OCI-LY3 (cell line): Measurements from ENCODE around the gene INPP5F.
"Not testable (repeated sequence)": the region's sequence is repeated elsewhere in the genome, so short reads cannot be mapped to it uniquely, and the experiment has no call there.

Experiments used
- H2AFZ ChIP-seq: fragments of 200-600, 300-600 bp; shearing (Covaris generic); 2 replicates; pipeline ENCODE4 v1.6.0; 2014; ENCODE audit warnings: antibody characterized with exemption, low read depth, low read length
- H3K27ac ChIP-seq: fragments of 200-600, 300-600 bp; sonication (generic); 2 replicates; pipeline ENCODE4 v1.5.1; 2014; ENCODE audit warnings: mild to moderate bottlenecking, low read length, moderate library complexity, mixed read lengths
- H3K27me3 ChIP-seq: fragments of 200-600, 300-600 bp; sonication (generic); 2 replicates; pipeline ENCODE4 v1.6.1; 2014; ENCODE audit warnings: low read depth, low read length, mixed read lengths
- H3K36me3 ChIP-seq: fragments of 200-600, 300-600 bp; sonication (generic); replicated peaks from 2 replicates; pipeline ENCODE3; 2014; ENCODE audit warnings: low read depth, low read length, mixed read lengths
- H3K4me1 ChIP-seq: fragments of 300-600, 200-600 bp; sonication (generic); 2 replicates; pipeline ENCODE4 v1.6.1; 2014; ENCODE audit warnings: low read length, mixed read lengths
- H3K4me2 ChIP-seq: fragments of 200-600, 300-600 bp; sonication (generic); 2 replicates; pipeline ENCODE4 v1.6.1; 2014; ENCODE audit warnings: low read length, mixed read lengths
- H3K4me3 ChIP-seq: fragments of 300-600, 200-600 bp; sonication (generic); 2 replicates; pipeline ENCODE4 v1.5.1; 2014; ENCODE audit warnings: antibody characterized with exemption, mild to moderate bottlenecking, low read length, moderate library complexity
- H3K79me2 ChIP-seq: fragments of 300-600, 200-600 bp; shearing (Covaris generic); 2 replicates; pipeline ENCODE4 v1.6.1; 2014; ENCODE audit warnings: mild to moderate bottlenecking, low read length, mixed read lengths
- H3K9ac ChIP-seq: fragments of 300-600, 200-600 bp; shearing (Covaris generic); 2 replicates; pipeline ENCODE4 v1.6.0; 2014; ENCODE audit warnings: mild to moderate bottlenecking, low read length, moderate library complexity
- H3K9me3 ChIP-seq: fragments of 200-600, 300-600 bp; shearing (Covaris generic); 2 replicates; pipeline ENCODE4 v1.6.1; 2014; ENCODE audit warnings: low read length, mixed read lengths; ENCODE audit not compliant: insufficient read depth
- H4K20me1 ChIP-seq: fragments of 200-600, 300-600 bp; sonication (generic); 2 replicates; pipeline ENCODE4 v1.6.1; 2016; ENCODE audit warnings: low read length, mixed read lengths; ENCODE audit not compliant: insufficient read depth
- EZH2phosphoT487 ChIP-seq: fragments of 200-600 bp; shearing (Covaris generic); IDR thresholded peaks from 2 replicates; pipeline ENCODE4 v1.6.1; 2018; ENCODE audit warnings: antibody characterized with exemption, mixed run types, low read depth
- TF ChIP-seq, protein P1 (sequence below): fragments of 200-600, 300-600 bp; sonication (generic); IDR thresholded peaks from 2 replicates; pipeline ENCODE4 v1.5.1; 2014; ENCODE audit warnings: antibody characterized with exemption, low read length, low read depth

The INPP5F gene

DNA sequence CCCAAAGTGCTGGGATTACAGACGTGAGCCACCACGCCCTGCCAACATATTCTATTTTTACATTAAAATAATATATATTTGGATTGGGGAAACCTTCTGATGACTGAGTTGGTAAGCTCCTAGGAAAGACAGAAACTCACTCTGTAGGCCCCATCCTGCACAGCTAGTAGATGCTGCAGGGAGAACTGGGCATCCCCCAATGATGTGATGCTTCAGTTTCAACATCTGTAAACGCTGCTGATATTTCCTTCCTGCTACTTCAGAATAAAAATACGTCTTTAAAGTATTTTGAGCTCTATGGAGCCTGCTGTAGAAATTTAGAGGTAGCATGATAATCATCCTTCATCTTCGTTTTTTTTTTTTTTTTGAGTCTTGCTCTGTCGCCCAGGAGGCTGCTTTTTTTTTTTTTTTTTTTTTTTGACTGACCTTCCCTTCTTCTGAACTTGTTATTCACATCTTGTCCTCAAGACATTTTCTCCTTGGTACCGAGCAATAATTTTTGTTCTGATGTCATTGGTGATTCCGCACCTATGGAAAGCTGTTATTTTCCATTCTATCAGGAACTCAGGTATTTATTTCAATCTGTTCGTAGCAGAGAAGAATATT, 21.8 kb upstream of the INPP5F start:
- Histone ChIP-seq H3K27me3 (no peaks in the 10 kb centered on the region), H3K79me2 (no peaks in the 10 kb centered on the region), H3K9ac (peak overlapping the region; percentile 48), H3K27ac (peak overlapping the region; percentile 96), H2AFZ (no peak overlapping the region), H3K36me3 (peaks cover 21% of the 10 kb centered on the region), H3K4me2 (peak overlapping the region; percentile 67), H3K9me3 (peaks cover 18% of the 10 kb centered on the region), H4K20me1 (no peaks in the 10 kb centered on the region), H3K4me3 (peak overlapping the region; percentile 46), H3K4me1 (peaks cover 92% of the 10 kb centered on the region)
- TF ChIP-seq EZH2phosphoT487, result no peak
- TF ChIP-seq, protein P1, sequence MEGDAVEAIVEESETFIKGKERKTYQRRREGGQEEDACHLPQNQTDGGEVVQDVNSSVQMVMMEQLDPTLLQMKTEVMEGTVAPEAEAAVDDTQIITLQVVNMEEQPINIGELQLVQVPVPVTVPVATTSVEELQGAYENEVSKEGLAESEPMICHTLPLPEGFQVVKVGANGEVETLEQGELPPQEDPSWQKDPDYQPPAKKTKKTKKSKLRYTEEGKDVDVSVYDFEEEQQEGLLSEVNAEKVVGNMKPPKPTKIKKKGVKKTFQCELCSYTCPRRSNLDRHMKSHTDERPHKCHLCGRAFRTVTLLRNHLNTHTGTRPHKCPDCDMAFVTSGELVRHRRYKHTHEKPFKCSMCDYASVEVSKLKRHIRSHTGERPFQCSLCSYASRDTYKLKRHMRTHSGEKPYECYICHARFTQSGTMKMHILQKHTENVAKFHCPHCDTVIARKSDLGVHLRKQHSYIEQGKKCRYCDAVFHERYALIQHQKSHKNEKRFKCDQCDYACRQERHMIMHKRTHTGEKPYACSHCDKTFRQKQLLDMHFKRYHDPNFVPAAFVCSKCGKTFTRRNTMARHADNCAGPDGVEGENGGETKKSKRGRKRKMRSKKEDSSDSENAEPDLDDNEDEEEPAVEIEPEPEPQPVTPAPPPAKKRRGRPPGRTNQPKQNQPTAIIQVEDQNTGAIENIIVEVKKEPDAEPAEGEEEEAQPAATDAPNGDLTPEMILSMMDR, result no peak

DNA sequence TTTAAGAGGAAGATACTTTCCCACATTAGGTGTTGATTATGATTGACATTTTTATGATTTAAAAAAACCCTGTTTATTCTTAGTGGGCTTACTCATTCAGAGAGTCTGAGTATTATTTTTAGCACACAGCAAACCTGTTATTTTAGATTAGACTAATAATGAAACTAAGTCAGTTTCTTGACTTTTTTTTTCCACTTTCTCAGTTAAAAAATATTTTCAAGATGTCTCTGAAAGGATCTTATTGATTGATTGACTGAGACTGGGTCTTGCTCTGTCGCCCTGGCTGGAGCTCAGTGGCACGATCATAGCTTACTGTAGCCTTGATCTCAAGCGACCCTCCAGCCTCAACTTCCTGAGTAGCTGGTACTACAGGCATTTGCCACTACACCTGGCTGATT, 20.4 kb upstream of the INPP5F start:
- no peaks in the 10 kb centered on the region for H3K27me3 ChIP-seq
- peak overlapping the region; percentile 56 for H3K4me3 ChIP-seq
- H3K79me2 ChIP-seq, result no peaks in the 10 kb centered on the region
- peak overlapping the region; percentile 56; the same call in 1 of the 2 replicates for H3K9ac ChIP-seq
- H3K9me3 ChIP-seq, result peaks cover 24% of the 10 kb centered on the region
- peaks cover 88% of the 10 kb centered on the region for H3K4me1 ChIP-seq
- H2AFZ ChIP-seq, result no peak overlapping the region
- H4K20me1 ChIP-seq, result no peaks in the 10 kb centered on the region
- TF ChIP-seq EZH2phosphoT487, result no peak
- TF ChIP-seq, protein P1, result no peak
- peak overlapping the region; percentile 96 for H3K27ac ChIP-seq
- peaks cover 25% of the 10 kb centered on the region for H3K36me3 ChIP-seq
- peak overlapping the region; percentile 67 for H3K4me2 ChIP-seq

- H2AFZ ChIP-seq, result no peak overlapping the region
- peak overlapping the region; percentile 96 for H3K27ac ChIP-seq
- peak overlapping the region; percentile 1; the same call in 1 of the 2 replicates for H3K4me2 ChIP-seq
- H3K36me3 ChIP-seq, result peaks cover 28% of the 10 kb centered on the region
- peaks cover 24% of the 10 kb centered on the region for H3K9me3 ChIP-seq
- no peaks in the 10 kb centered on the region for H3K79me2 ChIP-seq
- H3K4me1 ChIP-seq, result peaks cover 78% of the 10 kb centered on the region
- H3K27me3 ChIP-seq, result no peaks in the 10 kb centered on the region
- TF ChIP-seq EZH2phosphoT487, result no peak
- TF ChIP-seq, protein P1, result no peak
- no peaks in the 10 kb centered on the region for H4K20me1 ChIP-seq
- no peak overlapping the region for H3K4me3 ChIP-seq
- peak overlapping the region; percentile 5; the same call in 1 of the 2 replicates for H3K9ac ChIP-seq
Measured at GRCh38 chr10:119706521-119707278, 19.1 kb upstream of the INPP5F start.

GRCh38 chr10:119707331-119707730, 18.5 kb upstream of the INPP5F start:
- Histone ChIP-seq H3K9ac (peak overlapping the region; percentile 6; the same call in 1 of the 2 replicates), H3K4me2 (peak overlapping the region; percentile 1; the same call in 1 of the 2 replicates), H3K27ac (peak overlapping the region; percentile 96), H3K9me3 (peaks cover 24% of the 10 kb centered on the region), H3K36me3 (peaks cover 23% of the 10 kb centered on the region), H3K4me1 (peaks cover 71% of the 10 kb centered on the region)
- not testable (repeated sequence) for H3K4me3 ChIP-seq, H3K27me3 ChIP-seq, H2AFZ ChIP-seq, H4K20me1 ChIP-seq, H3K79me2 ChIP-seq

DNA sequence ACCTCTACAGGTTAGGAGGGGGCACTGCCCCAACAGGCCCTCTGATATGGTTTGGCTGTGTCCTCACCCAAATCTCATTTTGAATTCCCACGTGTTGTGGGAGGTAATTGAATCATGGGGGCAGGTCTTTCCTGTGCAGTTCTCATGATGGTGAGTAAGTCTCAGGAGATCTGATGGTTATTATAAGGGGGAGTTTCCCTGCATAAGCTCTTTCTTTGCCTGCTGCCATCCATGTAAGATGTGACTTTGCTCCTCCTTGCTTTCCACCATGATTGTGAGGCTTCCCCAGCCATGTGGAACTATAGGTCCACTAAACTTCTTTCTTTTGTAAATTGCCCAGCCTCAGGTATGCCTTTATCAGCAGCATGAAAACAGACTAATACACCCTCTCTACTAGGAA, 14.9 kb upstream of the INPP5F start:
- not testable (repeated sequence) for H3K4me3 ChIP-seq, H2AFZ ChIP-seq, H3K79me2 ChIP-seq, H3K27me3 ChIP-seq, H3K27ac ChIP-seq, H4K20me1 ChIP-seq, H3K9ac ChIP-seq, H3K4me2 ChIP-seq
- Histone ChIP-seq H3K4me1 (peaks cover 43% of the 10 kb centered on the region), H3K36me3 (peaks cover 21% of the 10 kb centered on the region), H3K9me3 (peaks cover 24% of the 10 kb centered on the region)
